Endothelial cell (in vitro differentiated cells): Measurements from ENCODE around the gene CYP4F11. TPM values are rescaled to one million over a fixed set of nuclear protein-coding genes. Genes with fewer than 3 reads are reported as not detected.
"Not testable (repeated sequence)": the region's sequence is repeated elsewhere in the genome, so short reads cannot be mapped to it uniquely, and the experiment has no call there.

ENCODE experiments used
- DNase-seq: peaks from one replicate; pipeline ENCODE4 v3.0.0; 2021; ENCODE audit warnings: low spot score
- H3K27ac Mint-ChIP-seq: one replicate; pipeline ENCODE4 v1.8.0; 2021; ENCODE audit warnings: mixed read lengths, inconsistent platforms; ENCODE audit not compliant: unreplicated experiment
- H3K27me3 Mint-ChIP-seq: one replicate; pipeline ENCODE4 v1.8.0; 2021; ENCODE audit warnings: mild to moderate bottlenecking, moderate library complexity, mixed read lengths, inconsistent platforms; ENCODE audit not compliant: unreplicated experiment
- H3K36me3 Mint-ChIP-seq: one replicate; pipeline ENCODE4 v1.8.0; 2021; ENCODE audit warnings: mild to moderate bottlenecking, low read depth, mixed read lengths, inconsistent platforms; ENCODE audit not compliant: unreplicated experiment
- H3K4me1 Mint-ChIP-seq: one replicate; pipeline ENCODE4 v1.8.0; 2021; ENCODE audit warnings: mild to moderate bottlenecking, mixed read lengths, inconsistent platforms; ENCODE audit not compliant: unreplicated experiment
- H3K4me3 Mint-ChIP-seq: one replicate; pipeline ENCODE4 v1.8.0; 2021; ENCODE audit warnings: mild to moderate bottlenecking, mixed read lengths, inconsistent platforms; ENCODE audit not compliant: unreplicated experiment
- H3K9me3 Mint-ChIP-seq: one replicate; pipeline ENCODE4 v1.8.0; 2021; ENCODE audit warnings: mixed read lengths, inconsistent platforms; ENCODE audit not compliant: unreplicated experiment
- CTCF ChIP-seq: fragments of 200-600 bp; sonication (generic); IDR thresholded peaks from one replicate; pipeline ENCODE4 v1.5.0; 2021; ENCODE audit warnings: antibody characterized with exemption; ENCODE audit not compliant: unreplicated experiment
- total RNA-seq: library from RNA; stranded (reverse); fragmentation: NEBNext Ultra II Directional; extraction: Animal tissue kit (Norgen Biotek cat#: 25700); gene quantifications from one replicate; pipeline ENCODE4 v1.2.1, GENCODE V29; 2021; ENCODE audit not compliant: unreplicated experiment

Gene CYP4F11
- total RNA-seq, 1 donor from 2014 or later = not detected

DNA sequence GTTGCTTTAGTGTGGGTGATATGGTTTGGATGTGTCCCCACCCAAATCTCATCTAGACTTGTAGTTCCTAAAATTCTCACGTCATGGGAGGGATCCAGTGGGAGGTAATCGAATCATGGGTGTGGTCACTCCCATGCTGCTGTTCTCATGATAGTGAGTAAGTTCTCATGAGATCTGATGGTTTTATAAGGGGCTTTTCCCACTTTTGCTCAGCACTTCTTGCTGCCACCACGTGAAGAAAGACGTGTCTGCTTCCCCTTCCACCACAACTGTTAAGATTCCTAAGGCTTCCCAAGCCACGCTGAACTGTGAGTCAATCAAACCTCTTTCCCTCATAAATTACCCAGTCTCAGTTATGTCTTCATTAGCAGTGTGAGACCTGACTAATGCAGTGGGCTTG, 40.5 kb upstream of the CYP4F11 start:
- DNase-seq = no peak
- Mint-ChIP-seq H3K27me3 (peaks cover 2% of the 10 kb centered on the region), H3K36me3 (peaks cover 10% of the 10 kb centered on the region), H3K4me1 (no peaks in the 10 kb centered on the region), H3K4me3 (no peak overlapping the region), H3K27ac (no peak overlapping the region), H3K9me3 (peaks cover 42% of the 10 kb centered on the region)
- no peak for TF ChIP-seq CTCF

GRCh38 chr19:15972043-15972442, 37.7 kb upstream of the CYP4F11 start:
- not testable (repeated sequence) for DNase-seq, H3K27ac Mint-ChIP-seq
- H3K9me3 Mint-ChIP-seq = peaks cover 36% of the 10 kb centered on the region

DNA sequence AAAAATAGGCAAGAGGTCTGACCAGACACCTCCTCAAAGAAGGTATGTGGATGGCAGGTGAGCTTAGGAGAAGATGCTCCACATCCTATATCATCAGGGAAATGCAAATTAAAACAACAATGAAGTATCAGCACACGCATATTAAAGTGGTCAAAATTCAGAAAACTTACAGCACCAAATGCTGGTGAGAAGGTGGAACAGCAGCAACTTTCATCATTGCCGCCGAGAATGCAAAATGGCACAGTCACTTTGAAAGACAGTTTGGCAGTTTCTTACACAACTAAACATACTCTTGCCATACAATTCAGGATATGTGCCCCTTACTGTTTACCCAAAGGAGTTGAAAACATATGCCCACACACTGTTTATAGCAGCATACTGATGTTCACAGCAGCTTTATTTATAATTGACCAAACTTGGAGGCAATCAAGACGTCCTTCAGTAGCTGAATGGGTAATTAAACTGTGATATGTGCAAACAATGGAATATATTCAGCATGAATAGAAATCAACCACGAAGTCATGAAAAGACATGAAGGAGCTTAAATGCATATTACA, 37.0 kb upstream of the CYP4F11 start:
- no peak for TF ChIP-seq CTCF
- no peak overlapping the region for H3K27ac Mint-ChIP-seq
- no peak for DNase-seq
- peaks cover 34% of the 10 kb centered on the region for H3K9me3 Mint-ChIP-seq
- no peaks in the 10 kb centered on the region for H3K27me3 Mint-ChIP-seq
- no peaks in the 10 kb centered on the region for H3K4me1 Mint-ChIP-seq
- no peaks in the 10 kb centered on the region for H3K36me3 Mint-ChIP-seq
- H3K4me3 Mint-ChIP-seq = no peak overlapping the region

More at GRCh38 chr19:15972043-15972442, 37.7 kb upstream of the CYP4F11 start:
- H3K4me3 Mint-ChIP-seq, H3K27me3 Mint-ChIP-seq, H3K4me1 Mint-ChIP-seq, H3K36me3 Mint-ChIP-seq: not testable (repeated sequence)

DNA sequence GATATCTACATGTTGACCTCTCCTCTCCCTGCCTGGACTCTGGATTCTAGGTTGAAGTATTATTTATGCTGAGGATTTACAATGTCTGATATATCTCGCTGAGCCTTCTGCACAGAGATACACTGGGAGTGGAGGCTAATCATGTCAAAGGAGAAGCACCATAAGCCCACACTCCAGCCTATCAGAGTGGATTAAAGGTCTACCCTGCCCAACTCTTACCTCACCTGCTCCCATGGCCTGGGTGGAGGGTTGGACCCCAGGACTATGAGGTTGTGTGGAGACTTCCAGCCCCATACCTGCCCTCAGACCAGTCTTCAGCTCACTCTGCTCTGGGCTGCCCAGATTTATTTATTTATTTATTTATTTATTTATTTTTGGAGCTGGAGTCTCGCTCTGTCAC, 29.9 kb upstream of the CYP4F11 start:
- H3K4me3 Mint-ChIP-seq = no peak overlapping the region
- peaks cover 38% of the 10 kb centered on the region for H3K9me3 Mint-ChIP-seq
- H3K27me3 Mint-ChIP-seq = peaks cover 3% of the 10 kb centered on the region
- TF ChIP-seq CTCF = no peak
- H3K36me3 Mint-ChIP-seq = peaks cover 4% of the 10 kb centered on the region
- H3K27ac Mint-ChIP-seq = no peak overlapping the region
- no peak for DNase-seq
- H3K4me1 Mint-ChIP-seq = no peaks in the 10 kb centered on the region

DNA sequence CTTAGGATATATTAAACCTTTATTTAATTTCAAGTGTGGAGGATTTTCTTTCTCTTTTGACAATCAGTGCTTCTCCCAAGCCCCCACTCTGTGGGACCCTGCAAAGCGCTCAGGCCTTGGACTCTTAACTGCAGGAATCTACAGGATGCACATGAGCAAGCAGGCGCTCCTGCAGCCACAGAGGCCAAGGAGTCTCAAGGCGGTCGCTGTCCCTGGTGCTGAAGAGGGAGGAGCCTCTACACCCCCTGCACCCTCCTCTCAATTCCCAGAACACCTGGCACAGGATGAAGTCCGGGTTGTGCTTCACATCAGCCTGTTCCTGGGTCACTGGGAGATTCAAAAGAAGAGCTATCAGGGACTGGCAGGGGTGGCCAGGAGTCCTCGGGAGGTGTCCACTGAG, 28.0 kb upstream of the CYP4F11 start:
- H3K36me3 Mint-ChIP-seq = peaks cover 4% of the 10 kb centered on the region
- H3K4me1 Mint-ChIP-seq = no peaks in the 10 kb centered on the region
- peaks cover 44% of the 10 kb centered on the region for H3K9me3 Mint-ChIP-seq

More for the DNA sequence above, 28.0 kb upstream of the CYP4F11 start:
- TF ChIP-seq CTCF = no peak
- no peak overlapping the region for H3K27ac Mint-ChIP-seq
- DNase-seq = no peak
- H3K27me3 Mint-ChIP-seq = peaks cover 3% of the 10 kb centered on the region
- H3K4me3 Mint-ChIP-seq = no peak overlapping the region
